H9 (cell line): ENCODE data around the gene GPR89B. TPM values are rescaled to one million over a fixed set of nuclear protein-coding genes. Genes with fewer than 3 reads are reported as not detected.
A peak's percentile ranks its signal among the peaks of the same experiment; 100 is the strongest.

Source experiments
- DNase-seq: peaks from one replicate; pipeline ENCODE4 v3.0.0-alpha.2; 2017
- H2AFZ ChIP-seq: one replicate; pipeline ENCODE4 v1.6.1; 2013; ENCODE audit warnings: mild to moderate bottlenecking, low read length, control low read depth, moderate library complexity
- H2AK5ac ChIP-seq: 2 replicates; pipeline ENCODE4 v1.6.1; 2013; ENCODE audit warnings: low read length, control low read depth, mixed read lengths; ENCODE audit not compliant: insufficient read length
- H2BK120ac ChIP-seq: one replicate; pipeline ENCODE4 v1.6.1; 2013; ENCODE audit warnings: low read depth, mild to moderate bottlenecking, low read length, control low read depth, inconsistent platforms; ENCODE audit not compliant: poor library complexity, severe bottlenecking
- H2BK12ac ChIP-seq: 2 replicates; pipeline ENCODE4 v1.6.1; 2013; ENCODE audit warnings: low read length, control low read depth, mixed read lengths, low read depth; ENCODE audit not compliant: insufficient read length
- H2BK15ac ChIP-seq: 2 replicates; pipeline ENCODE4 v1.6.1; 2013; ENCODE audit warnings: low read depth, low read length, control low read depth
- H2BK20ac ChIP-seq: one replicate; pipeline ENCODE4 v1.6.1; 2013; ENCODE audit warnings: low read depth, mild to moderate bottlenecking, low read length, control low read depth, inconsistent platforms; ENCODE audit not compliant: poor library complexity, severe bottlenecking
- H2BK5ac ChIP-seq: 2 replicates; pipeline ENCODE4 v1.6.1; 2013; ENCODE audit warnings: low read length, control low read depth, mixed read lengths; ENCODE audit not compliant: insufficient read length
- H3K14ac ChIP-seq: 2 replicates; pipeline ENCODE4 v1.6.1; 2013; ENCODE audit warnings: low read length, control low read depth; ENCODE audit not compliant: insufficient read depth
- H3K18ac ChIP-seq: 2 replicates; pipeline ENCODE4 v1.6.1; 2013; ENCODE audit warnings: low read depth, mild to moderate bottlenecking, mixed read lengths, low read length, control low read depth; ENCODE audit not compliant: insufficient read length
- H3K23ac ChIP-seq: 2 replicates; pipeline ENCODE4 v1.6.1; 2013; ENCODE audit warnings: low read length, control low read depth, mixed read lengths, low read depth; ENCODE audit not compliant: insufficient read length
- H3K23me2 ChIP-seq: 2 replicates; pipeline ENCODE4 v1.6.1; 2013; ENCODE audit warnings: low read depth, mild to moderate bottlenecking, mixed read lengths, low read length, control low read depth; ENCODE audit not compliant: insufficient read length, poor library complexity, severe bottlenecking
- H3K27ac ChIP-seq: 2 replicates; pipeline ENCODE4 v1.5.1; 2013; ENCODE audit warnings: low read length, control low read depth, mixed read lengths, low read depth; ENCODE audit not compliant: insufficient read length
- H3K27me3 ChIP-seq: 2 replicates; pipeline ENCODE4 v1.6.1; 2013; ENCODE audit warnings: low read length, control low read depth, inconsistent platforms; ENCODE audit not compliant: insufficient read depth
- H3K4ac ChIP-seq: 2 replicates; pipeline ENCODE4 v1.6.1; 2013; ENCODE audit warnings: low read depth, mild to moderate bottlenecking, control low read depth, inconsistent platforms, low read length, moderate library complexity
- H3K4me1 ChIP-seq: 2 replicates; pipeline ENCODE4 v1.6.1; 2013; ENCODE audit warnings: low read length, control low read depth, inconsistent platforms; ENCODE audit not compliant: insufficient read depth
- H3K4me2 ChIP-seq: 2 replicates; pipeline ENCODE4 v1.6.1; 2013; ENCODE audit warnings: low read length, control low read depth, mixed read lengths; ENCODE audit not compliant: insufficient read length, insufficient read depth
- H3K56ac ChIP-seq: 2 replicates; pipeline ENCODE4 v1.6.1; 2013; ENCODE audit warnings: low read depth, mild to moderate bottlenecking, mixed read lengths, low read length, control low read depth; ENCODE audit not compliant: insufficient read length
- H3K79me1 ChIP-seq: 2 replicates; pipeline ENCODE4 v1.6.1; 2013; ENCODE audit warnings: low read depth, mild to moderate bottlenecking, moderate library complexity, low read length, control low read depth, inconsistent platforms; ENCODE audit not compliant: insufficient read depth, poor library complexity, severe bottlenecking
- H3K79me2 ChIP-seq: 2 replicates; pipeline ENCODE4 v1.6.1; 2013; ENCODE audit warnings: low read length, control low read depth, inconsistent platforms; ENCODE audit not compliant: insufficient read depth
- H3K9ac ChIP-seq: 2 replicates; pipeline ENCODE4 v1.6.1; 2013; ENCODE audit warnings: low read length, control low read depth, mixed read lengths; ENCODE audit not compliant: insufficient read length; ENCODE audit errors: extremely low read depth
- H3K9me3 ChIP-seq: one replicate; pipeline ENCODE4 v1.6.1; 2013; ENCODE audit warnings: low read depth, low read length, inconsistent platforms; ENCODE audit not compliant: control insufficient read depth
- H3T11ph ChIP-seq: one replicate; pipeline ENCODE4 v1.6.1; 2013; ENCODE audit warnings: mild to moderate bottlenecking, low read length, control low read depth, inconsistent platforms
- H4K20me1 ChIP-seq: one replicate; pipeline ENCODE4 v1.6.1; 2013; ENCODE audit not compliant: control insufficient read depth, insufficient read length, insufficient read depth
- H4K5ac ChIP-seq: 2 replicates; pipeline ENCODE4 v1.6.1; 2013; ENCODE audit warnings: low read depth, mild to moderate bottlenecking, mixed read lengths, low read length, control low read depth; ENCODE audit not compliant: insufficient read length
- H4K8ac ChIP-seq: replicated peaks from 2 replicates; pipeline ENCODE4 v1.6.1; 2013; ENCODE audit warnings: low read length, control low read depth, mixed read lengths, low read depth; ENCODE audit not compliant: insufficient read length
- H4K91ac ChIP-seq: 2 replicates; pipeline ENCODE4 v1.6.1; 2013; ENCODE audit warnings: low read depth, mild to moderate bottlenecking, moderate library complexity, mixed read lengths, low read length, control low read depth; ENCODE audit not compliant: insufficient read length
- H3K27ac Mint-ChIP-seq, 3 experiments: 2 replicates in 2 of 3; 3 replicates in 1 of 3; pipeline ENCODE4 v1.8.0; 2020 to 2021; ENCODE audit warnings: mixed read lengths in 3 of 3, mild to moderate bottlenecking in 1 of 3, moderate library complexity in 1 of 3
- H3K27me3 Mint-ChIP-seq: 2 replicates; pipeline ENCODE4 v1.8.0; 2021; ENCODE audit warnings: low read depth, mild to moderate bottlenecking, moderate library complexity, mixed read lengths
- H3K36me3 Mint-ChIP-seq, 3 experiments: 2 replicates in 2 of 3; 3 replicates in 1 of 3; pipeline ENCODE4 v1.8.0; 2020 to 2021; ENCODE audit warnings: low read depth in 3 of 3, mixed read lengths in 3 of 3; ENCODE audit not compliant: insufficient read depth in 1 of 3
- H3K4me1 Mint-ChIP-seq, 2 experiments: 2 replicates each; pipeline ENCODE4 v1.8.0; 2020; ENCODE audit warnings: mixed read lengths in 2 of 2
- H3K4me3 Mint-ChIP-seq, 2 experiments: 2 replicates in 1 of 2; 3 replicates in 1 of 2; pipeline ENCODE4 v1.8.0; 2020 to 2021; ENCODE audit warnings: mild to moderate bottlenecking in 2 of 2, mixed read lengths in 2 of 2, moderate library complexity in 1 of 2
- H3K9me3 Mint-ChIP-seq, 2 experiments: 2 replicates in 1 of 2; 3 replicates in 1 of 2; pipeline ENCODE4 v1.8.0; 2020; ENCODE audit warnings: mild to moderate bottlenecking in 2 of 2, mixed read lengths in 2 of 2, moderate library complexity in 1 of 2
- CTCF ChIP-seq: fragments of 200-600 bp; sonication (generic); conservative IDR thresholded peaks from 3 replicates; pipeline ENCODE4 v1.8.0; 2021; ENCODE audit warnings: antibody characterized with exemption, mild to moderate bottlenecking
- WGBS: extraction: QIAGEN DNeasy Blood & Tissue Kit; methylation state at CpG from one replicate; pipeline ENCODE4 v1.1.7; 2013; ENCODE audit warnings: missing lambda C conversion rate, low lambda C conversion rate, mixed read lengths; ENCODE audit not compliant: insufficient read length; ENCODE audit errors: extremely low coverage; 5-methylcytosine and 5-hydroxymethylcytosine counted together
- total RNA-seq: library from RNA; stranded (reverse); gene quantifications from 2 replicates; pipeline ENCODE4 v1.2.1, GENCODE V29; 2021

The GPR89B gene
- total RNA-seq, 1 experiment from 2014 or later: 15.1 TPM

GRCh38 chr1:147892216-147892615 lies 36.0 kb upstream of the GPR89B start:
- H2BK120ac ChIP-seq: no peak overlapping the region
- no CpG with 5 or more reads among the region's 5 CpGs for WGBS
- DNase-seq: peak; percentile 58
- H3K4me1 ChIP-seq: no peaks in the 10 kb centered on the region
- H3K4me2 ChIP-seq: no peak overlapping the region
- H3K4me3 Mint-ChIP-seq: no peak overlapping the region
- H4K91ac ChIP-seq: no peak overlapping the region
- no peaks in the 10 kb centered on the region for H3K23me2 ChIP-seq
- no peak overlapping the region for H3K23ac ChIP-seq
- no peak overlapping the region for H3K9ac ChIP-seq
- no peak overlapping the region for H3K14ac ChIP-seq
- H2AK5ac ChIP-seq: no peak overlapping the region
- H3T11ph ChIP-seq: no peak overlapping the region
- H2BK5ac ChIP-seq: no peak overlapping the region
- no peaks in the 10 kb centered on the region for H4K20me1 ChIP-seq
- no peak overlapping the region for H4K5ac ChIP-seq
- H3K9me3 ChIP-seq: no peaks in the 10 kb centered on the region
- TF ChIP-seq CTCF: no peak; the same call in 2 of the 3 replicates
- H2BK12ac ChIP-seq: no peak overlapping the region
- H3K4ac ChIP-seq: no peak overlapping the region
- no peak overlapping the region; a peak in 1 of 7 replicates for H3K27ac Mint-ChIP-seq
- no peak overlapping the region for H2AFZ ChIP-seq
- H3K27me3 Mint-ChIP-seq: no peaks in the 10 kb centered on the region
- no peak overlapping the region for H2BK20ac ChIP-seq
- no peak overlapping the region for H3K56ac ChIP-seq
- H4K8ac ChIP-seq: no peak overlapping the region
- H3K79me1 ChIP-seq: no peaks in the 10 kb centered on the region
- H3K4me1 Mint-ChIP-seq: peaks cover 16 to 18% of the 10 kb centered on the region in 2 experiments
- no peaks in the 10 kb centered on the region for H3K9me3 Mint-ChIP-seq
- no peak overlapping the region for H2BK15ac ChIP-seq
- no peak overlapping the region for H3K18ac ChIP-seq
- no peaks in the 10 kb centered on the region for H3K36me3 Mint-ChIP-seq
- H3K27ac ChIP-seq: no peak overlapping the region
- no peaks in the 10 kb centered on the region for H3K79me2 ChIP-seq
- no peaks in the 10 kb centered on the region for H3K27me3 ChIP-seq
